GM12874 (cell line): ENCODE results near the gene MSMP.

Source experiments
- CTCF ChIP-seq: IDR thresholded peaks from 2 replicates; pipeline ENCODE4 v1.5.1; 2011; ENCODE audit warnings: low read depth, mild to moderate bottlenecking, control low read depth, low read length, moderate library complexity; ENCODE audit not compliant: insufficient read depth

MSMP gene

GRCh38 chr9:35792826-35793225 lies 38.8 kb upstream of the MSMP start:
- TF ChIP-seq CTCF: no peak

GRCh38 chr9:35792024-35792813 lies 38.1 kb upstream of the MSMP start:
- no peak for TF ChIP-seq CTCF

DNA sequence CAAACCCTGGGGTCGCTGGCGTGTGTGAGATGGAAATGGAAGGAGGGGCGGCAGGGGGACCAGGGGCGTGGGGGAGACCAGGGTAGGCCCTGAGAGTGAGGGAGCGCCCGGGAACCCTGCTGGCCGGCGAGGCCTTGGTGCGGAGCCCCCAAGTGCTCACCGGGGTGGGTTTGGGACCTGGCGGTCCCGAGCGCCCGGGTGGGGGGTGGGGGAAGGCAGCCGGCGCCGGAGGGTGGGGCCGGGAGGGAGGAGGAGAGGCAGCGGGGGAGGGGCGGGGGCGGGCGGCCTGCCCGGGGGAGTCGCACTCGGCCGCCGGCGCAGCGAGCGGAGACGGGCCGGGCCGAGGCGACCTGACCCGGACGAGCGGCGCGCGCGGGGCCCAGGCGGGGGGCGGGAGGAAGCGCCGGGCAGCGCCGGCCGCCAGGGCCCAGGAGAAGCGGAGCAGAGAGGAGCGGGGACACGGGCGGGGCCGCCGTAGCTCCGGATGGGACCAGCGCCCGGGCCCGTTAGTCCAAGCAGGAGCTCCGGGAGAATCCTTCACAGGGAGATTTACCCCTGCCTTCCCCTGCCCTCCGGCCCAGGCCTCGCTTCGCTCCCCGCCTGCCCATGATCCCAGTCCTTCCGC lies 37.3 kb upstream of the MSMP start, which contains the start of gene NPR2:
Gene NPR2 (plus strand): TSS at position 295 of the 625 bp plus-strand sequence. CDS start 818 bp downstream, outside the sequence.
- no peak for TF ChIP-seq CTCF

- TF ChIP-seq CTCF: peak; percentile 78
These were observed 36.6 kb upstream of the MSMP start for GRCh38 chr9:35790385-35791296.

- TF ChIP-seq CTCF: no peak
These were observed 35.9 kb upstream of the MSMP start for GRCh38 chr9:35790025-35790384.

DNA sequence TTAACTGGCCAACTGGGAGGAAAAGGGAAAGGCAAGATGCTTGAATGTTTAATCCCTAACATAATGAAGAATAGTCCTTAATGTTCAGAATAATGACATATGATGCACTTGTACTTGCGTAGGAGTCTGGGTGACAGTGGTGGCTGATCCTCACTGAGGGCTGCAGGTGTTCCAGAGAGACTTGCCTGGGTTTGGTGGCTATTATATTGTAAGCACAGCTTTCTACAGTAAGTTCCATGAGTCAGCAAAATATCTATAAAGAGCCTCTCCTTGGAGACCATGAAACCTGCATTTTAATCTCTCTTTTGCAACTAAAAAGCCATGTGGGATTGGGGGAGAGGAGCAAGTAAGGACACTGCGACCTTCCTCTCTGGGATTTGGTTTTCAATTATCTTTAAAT lies 35.5 kb upstream of the MSMP start:
- no peak for TF ChIP-seq CTCF

DNA sequence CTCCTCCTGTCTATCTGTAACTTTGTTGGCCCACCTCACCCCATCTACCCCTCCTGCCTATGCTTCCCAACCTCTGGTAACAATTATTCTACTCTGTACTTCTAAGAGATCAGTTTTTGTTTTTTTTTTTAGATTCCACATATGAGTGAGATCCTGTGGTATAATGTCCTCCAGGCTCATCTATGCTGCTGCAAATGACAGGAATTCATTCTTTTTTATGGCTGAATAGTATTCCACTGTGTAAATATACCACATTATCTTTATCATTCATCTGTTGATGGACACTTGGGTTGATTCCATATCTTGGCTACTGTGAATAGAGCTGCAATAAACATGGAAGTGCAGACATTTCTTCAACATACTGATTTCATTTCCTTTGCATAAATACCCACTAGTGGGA lies 29.3 kb upstream of the MSMP start:
- TF ChIP-seq CTCF: no peak
